ENCODE results near the gene CALHM6.
"Not testable (repeated sequence)": the region's sequence is repeated elsewhere in the genome, so short reads cannot be mapped to it uniquely, and the experiment has no call there.

DNA sequence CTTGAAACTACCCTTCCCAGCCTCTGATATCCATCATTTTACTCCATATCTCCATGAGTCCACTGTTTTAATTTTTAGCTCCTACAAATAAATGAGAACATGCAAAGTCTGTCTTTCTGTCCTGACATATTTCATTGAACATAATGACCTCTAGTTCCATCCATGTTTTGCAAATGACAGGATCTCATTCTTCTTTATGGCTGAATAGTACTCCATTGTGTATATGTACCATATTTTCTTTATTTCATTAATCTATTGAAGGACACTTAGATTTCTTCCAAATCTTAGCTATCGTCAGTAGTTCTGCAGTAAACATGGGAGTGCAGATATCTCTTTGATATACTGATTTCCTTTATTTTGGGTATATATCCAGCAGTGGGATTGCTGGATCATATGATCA is 34.0 kb downstream of the CALHM6 start:
- TF ChIP-seq EP300, POLR2AphosphoS5, POLR2A (IDR thresholded peaks at IDR 0.05): not testable (repeated sequence)
- TF ChIP-seq, protein P1, sequence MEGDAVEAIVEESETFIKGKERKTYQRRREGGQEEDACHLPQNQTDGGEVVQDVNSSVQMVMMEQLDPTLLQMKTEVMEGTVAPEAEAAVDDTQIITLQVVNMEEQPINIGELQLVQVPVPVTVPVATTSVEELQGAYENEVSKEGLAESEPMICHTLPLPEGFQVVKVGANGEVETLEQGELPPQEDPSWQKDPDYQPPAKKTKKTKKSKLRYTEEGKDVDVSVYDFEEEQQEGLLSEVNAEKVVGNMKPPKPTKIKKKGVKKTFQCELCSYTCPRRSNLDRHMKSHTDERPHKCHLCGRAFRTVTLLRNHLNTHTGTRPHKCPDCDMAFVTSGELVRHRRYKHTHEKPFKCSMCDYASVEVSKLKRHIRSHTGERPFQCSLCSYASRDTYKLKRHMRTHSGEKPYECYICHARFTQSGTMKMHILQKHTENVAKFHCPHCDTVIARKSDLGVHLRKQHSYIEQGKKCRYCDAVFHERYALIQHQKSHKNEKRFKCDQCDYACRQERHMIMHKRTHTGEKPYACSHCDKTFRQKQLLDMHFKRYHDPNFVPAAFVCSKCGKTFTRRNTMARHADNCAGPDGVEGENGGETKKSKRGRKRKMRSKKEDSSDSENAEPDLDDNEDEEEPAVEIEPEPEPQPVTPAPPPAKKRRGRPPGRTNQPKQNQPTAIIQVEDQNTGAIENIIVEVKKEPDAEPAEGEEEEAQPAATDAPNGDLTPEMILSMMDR (IDR thresholded peaks at IDR 0.05) = not testable (repeated sequence)
